Measurements from ENCODE around the gene PSMD3. TPM values are rescaled to one million over a fixed set of nuclear protein-coding genes. Genes with fewer than 3 reads are reported as not detected.

PSMD3 gene
- total and polyA plus RNA-seq, 9 of the 15 experiments (the other 6 are each of a cell fraction or from before 2014, with no cell fraction given): 2.0 to 251 (median 135) TPM

GRCh38 chr17:39980351-39981206 is at the start of gene PSMD3 (continued):
- peak; percentile 68; the same call in 1 of the 2 replicates for TF ChIP-seq HES1 (IDR thresholded peaks at IDR 0.05; ENCODE audit: low read depth)
- TF ChIP-seq GMEB1 (CRISPR knock-in tag; IDR thresholded peaks at IDR 0.05): peak; percentile 74
- TF ChIP-seq ZNF282 (CRISPR knock-in tag; IDR thresholded peaks at IDR 0.05): no peak
- TF ChIP-seq RBBP5 (IDR thresholded peaks at IDR 0.05; ENCODE audit: borderline replicate concordance, insufficient read depth, low read length, poor library complexity, severe bottlenecking): peak; percentile 99
- peak; percentile 26; the same call in 1 of the 2 replicates for TF ChIP-seq ZBTB40 (IDR thresholded peaks at IDR 0.05)
- no peak for TF ChIP-seq ZBTB40 (CRISPR knock-in tag; IDR thresholded peaks at IDR 0.05)
- peak; percentile 100 for TF ChIP-seq UBTF (IDR thresholded peaks at IDR 0.05; ENCODE audit: borderline replicate concordance in 1 of 2, low read depth in 2 of 2, low read length in 2 of 2)
- peak; percentile 67 for TF ChIP-seq SMAD4 (CRISPR knock-in tag; conservative IDR thresholded peaks at IDR 0.05)
- peak; percentile 70 for TF ChIP-seq HNRNPLL (IDR thresholded peaks at IDR 0.05; ENCODE audit: low read depth, low read length, poor library complexity, severe bottlenecking)
- peak; percentile 94 for TF ChIP-seq CXXC5 (CRISPR knock-in tag; IDR thresholded peaks at IDR 0.05)
- TF ChIP-seq TAF7 (tag; IDR thresholded peaks at IDR 0.05): peak; percentile 38; the same call in 1 of the 2 replicates

Data from K562 (cell line).